Stimulated activated CD4-positive, alpha-beta T cell treated with anti-CD3 and anti-CD28 coated beads, TNF-alpha, amount 100 ng/mL, for 1 hour (primary cell): ENCODE results near the gene SLN.

ENCODE experiments used
- DNase-seq, 3 donors: peaks; one replicate each; pipeline ENCODE4 v3.0.0-alpha.2; 2020; ENCODE audit warnings: low read depth in 3 of 3, low spot score in 1 of 3

The SLN gene

DNA sequence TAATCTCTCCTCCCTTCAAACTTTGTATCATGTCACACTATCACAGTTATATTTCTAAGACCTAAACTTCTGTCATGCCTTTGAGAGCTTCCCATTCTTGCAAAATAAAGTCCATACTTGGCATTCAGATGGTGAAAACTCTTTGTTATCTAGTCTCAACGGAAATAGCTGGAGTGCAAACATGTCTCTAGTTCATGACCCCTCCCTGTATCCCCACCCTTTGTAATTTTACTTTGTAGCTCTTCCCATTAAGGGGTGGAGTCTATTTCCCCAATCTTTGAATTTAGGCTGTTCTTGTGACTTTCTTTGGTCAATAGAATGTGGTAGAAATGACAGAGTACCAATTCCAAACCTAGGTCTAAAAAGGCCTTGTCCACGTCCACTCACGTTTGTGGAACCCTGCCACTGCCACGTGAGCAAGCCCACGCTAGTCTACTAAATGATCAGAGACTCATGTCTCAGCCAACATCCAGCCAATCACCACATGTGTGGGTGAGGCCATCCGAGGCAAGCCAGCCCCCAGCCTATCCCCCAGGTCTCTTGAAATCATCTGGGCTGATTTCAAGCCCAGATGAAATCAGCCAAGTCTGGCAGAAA, 23.4 kb downstream of the SLN start:
- DNase-seq = no peak

DNA sequence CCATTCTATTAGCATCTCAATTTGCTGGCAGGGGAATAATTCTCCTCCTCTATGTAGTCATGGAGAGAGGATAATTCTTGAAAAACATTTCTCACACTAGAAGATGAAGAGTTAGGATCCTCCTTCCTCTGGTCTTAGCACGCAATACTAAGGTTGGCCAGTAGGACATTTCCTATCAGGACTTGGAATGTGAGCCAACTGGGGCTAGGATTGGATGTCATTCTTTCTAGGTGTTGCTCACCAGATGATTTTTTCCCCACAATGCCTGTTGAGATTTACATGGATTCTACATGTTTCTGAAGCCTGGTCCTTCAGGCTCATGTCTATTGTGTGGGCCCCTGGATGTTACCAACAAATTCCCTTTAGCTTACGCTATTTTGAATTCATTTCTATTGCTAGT, 28.0 kb downstream of the SLN start:
- no peak for DNase-seq

DNA sequence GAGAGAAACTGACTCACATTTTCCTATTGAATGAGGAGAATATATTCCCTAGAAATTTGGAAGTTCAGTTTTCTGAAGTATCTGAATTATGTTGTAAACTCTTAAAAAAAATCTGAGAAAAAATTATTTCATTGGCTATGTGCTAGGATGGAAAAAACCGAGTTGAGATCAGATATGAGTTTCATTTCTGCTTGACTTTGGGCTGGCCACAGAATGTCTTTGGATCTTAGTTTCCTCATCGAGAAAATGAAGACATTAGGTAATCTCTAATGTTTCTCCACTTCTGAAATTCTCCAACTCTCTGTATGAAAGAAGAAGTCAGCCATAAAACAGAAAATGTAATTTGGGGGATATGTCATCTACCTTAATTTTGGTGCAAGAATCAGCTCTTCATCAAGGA, 28.8 kb downstream of the SLN start:
- DNase-seq = no peak

- no peak for DNase-seq
These were observed 29.3 kb downstream of the SLN start for GRCh38 chr11:107682572-107682971.

GRCh38 chr11:107682171-107682570, 29.7 kb downstream of the SLN start:
- DNase-seq = no peak

DNA sequence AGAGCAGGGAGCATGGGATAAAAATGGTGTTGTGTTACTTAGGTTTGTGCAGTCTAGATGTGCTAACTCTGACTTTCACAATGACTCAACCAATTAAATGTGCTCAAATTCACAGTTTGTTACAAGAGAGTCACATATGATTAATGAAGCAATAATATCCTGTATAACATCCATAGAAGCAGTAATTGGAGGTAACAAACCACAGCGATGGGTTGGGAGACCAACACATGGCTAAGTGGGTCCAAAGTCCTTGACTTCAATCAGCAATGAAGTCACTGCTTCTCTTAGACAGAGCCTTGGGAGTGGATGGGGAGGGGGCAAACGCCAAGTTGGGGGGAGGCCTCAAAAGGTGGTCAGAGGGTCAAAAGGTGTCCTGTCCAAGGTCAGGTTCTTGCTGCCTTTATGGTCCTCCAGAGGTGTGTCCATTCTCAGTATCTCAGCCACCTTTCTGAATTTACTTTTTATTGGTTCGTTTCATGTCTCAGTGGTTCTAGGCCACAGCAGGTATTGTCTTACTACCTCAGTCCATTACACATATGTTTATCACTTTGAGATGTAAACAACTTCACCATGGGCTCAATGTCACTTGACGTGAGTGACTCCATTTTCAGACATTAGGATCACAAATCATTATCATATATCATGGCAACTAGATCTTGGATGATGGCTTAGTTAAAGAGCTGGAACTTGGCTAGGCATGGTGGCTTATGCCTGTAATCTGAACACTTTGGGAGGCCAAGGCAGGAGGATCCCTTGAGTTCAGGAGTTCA, 32.4 kb downstream of the SLN start:
- no peak for DNase-seq

- DNase-seq = no peak
These were observed 33.3 kb downstream of the SLN start for GRCh38 chr11:107678632-107678971.

GRCh38 chr11:107677924-107678631, 33.8 kb downstream of the SLN start:
- DNase-seq = no peak

DNA sequence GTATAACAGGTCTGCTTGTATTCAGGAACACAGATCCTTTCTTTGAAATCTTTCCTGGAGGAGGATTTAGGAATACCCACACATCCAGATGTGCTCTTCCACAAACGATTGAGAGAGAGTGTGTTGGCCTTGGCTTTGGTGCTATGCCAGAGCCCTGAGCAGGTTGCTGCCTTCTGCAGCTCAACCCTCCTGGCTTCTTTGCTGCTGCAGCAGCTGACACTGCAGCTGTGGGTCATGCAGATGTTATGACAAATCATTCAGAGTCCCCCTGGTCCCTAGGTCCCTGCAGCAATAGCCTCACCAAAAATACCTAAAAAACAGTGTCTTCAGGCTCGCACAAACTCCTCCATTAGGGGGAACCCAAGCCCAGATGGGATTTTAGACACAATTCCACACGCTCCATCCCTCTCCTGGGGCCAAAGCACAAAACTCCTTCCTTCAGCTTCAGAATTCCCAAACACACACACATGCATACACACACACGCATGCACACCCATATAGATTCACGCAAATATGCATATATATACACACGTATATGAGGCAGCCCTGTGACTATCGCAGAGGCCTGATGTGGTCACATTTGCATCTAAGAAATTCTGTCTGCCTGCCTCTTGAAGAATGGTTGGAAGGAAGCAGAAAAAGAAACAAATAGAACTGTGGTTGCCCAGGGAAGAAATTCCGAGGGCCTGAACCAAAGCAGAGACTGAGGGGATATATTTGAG, 35.4 kb downstream of the SLN start:
- DNase-seq = no peak

GRCh38 chr11:107675902-107676301, 36.0 kb downstream of the SLN start:
- no peak for DNase-seq

DNA sequence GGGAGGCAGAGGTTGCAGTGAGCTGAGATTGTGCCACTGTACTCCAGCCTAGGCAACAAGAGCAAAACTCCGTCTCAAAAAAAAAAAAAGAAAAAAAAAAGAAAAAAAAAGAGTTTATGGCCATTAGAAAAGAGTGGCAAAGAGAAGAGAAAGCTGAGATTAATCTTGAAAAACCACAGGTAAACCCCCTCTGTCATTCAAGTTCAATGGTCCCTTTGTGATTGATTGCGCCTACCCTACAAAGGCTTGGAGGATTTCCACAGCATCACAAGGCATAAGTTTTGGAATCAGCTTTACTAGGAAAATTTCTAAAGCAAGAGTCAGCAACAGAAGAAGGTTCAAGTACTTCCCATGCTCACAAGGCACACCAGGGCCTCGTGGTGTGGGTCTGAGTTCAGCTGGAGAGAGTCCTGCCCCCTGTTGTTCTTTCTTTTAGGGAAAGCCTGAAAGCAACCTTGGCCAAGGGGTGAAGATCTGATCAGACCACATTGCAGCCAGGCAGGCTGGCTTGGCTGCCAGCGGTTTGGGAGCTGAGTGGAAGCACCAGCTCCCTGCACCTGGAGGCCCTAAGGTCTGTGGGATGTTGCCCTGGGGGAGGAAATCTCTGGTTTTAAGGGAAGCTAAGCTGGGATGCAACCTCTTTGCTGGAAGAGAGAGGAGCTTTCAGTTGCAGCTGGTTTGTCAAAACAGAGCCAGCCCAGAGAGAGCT, 41.8 kb downstream of the SLN start:
- no peak for DNase-seq

- no peak for DNase-seq
These were observed 42.6 kb downstream of the SLN start for GRCh38 chr11:107669191-107669740.

DNA sequence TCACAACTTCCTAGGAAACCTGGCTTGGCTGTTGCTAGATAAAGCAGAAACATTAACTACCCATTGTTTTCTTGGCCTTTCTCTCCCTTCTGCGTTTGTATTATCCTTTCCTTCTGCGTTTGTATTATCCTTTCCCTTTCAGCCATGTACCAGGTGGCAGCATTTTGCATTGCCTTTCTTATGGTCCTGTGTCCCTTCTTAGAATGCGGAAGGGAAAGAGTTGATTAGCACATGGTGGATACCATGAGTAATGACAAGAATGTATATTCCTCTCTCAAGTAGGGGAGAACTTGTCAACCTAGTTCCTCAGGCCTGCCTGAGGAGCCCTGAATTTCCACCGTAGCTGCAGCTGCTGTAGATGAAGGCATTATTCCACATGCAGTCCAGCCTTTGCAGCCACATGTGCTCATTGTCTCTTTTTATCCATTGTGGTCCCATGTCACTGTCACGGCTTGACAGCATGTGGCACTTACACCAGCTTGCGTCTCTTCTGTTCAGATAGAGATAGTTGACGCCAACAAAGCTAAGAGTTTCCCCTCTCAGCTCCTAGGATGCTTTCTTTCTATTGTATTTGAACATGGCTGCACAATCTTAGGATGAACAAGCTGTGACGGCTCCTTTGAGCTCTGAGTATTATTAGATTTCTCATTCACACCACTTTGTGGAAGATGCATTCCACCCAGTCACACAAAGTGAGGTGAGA, 44.8 kb downstream of the SLN start:
- no peak for DNase-seq

- DNase-seq = no peak
These were observed 46.8 kb downstream of the SLN start for GRCh38 chr11:107665018-107665417.

DNA sequence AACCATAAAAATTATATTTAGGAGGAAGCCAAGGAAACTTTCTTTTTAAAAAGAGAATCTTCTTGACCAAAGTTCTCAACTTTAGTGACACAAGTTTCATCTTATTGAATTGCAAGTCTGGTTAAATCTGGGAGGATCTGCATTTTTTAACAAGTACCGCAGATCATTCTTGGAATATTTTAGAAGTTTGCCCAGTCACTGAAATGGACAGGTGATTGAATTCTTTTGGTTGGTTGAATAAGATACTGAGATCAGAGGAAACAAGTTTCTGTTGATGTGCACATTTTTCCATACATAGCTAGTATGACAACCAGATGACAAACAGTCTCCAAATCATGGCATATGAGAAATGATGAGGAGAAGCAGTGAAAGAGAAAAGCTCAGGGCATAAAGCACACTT, 50.2 kb downstream of the SLN start:
- DNase-seq = no peak

DNA sequence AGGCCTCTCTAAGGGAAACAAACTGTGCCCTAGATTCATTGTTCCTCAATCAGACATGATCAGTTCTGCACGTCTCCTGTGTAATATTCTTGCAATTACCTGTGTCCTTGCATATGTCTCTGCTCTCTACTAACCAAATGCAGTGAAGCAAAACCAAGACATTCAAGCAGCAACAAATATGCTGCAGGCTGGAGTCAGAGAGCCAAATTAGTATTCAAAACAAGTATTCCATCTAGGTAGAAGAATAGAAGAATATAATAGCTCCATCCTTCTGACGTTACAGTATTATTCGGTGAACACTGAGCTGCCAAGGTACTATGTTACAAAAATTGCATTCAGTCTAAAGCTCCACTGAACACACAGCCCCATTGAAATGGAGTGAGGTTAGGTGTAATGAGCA, 51.8 kb downstream of the SLN start:
- DNase-seq = no peak

- DNase-seq = no peak
These were observed 52.5 kb downstream of the SLN start for GRCh38 chr11:107659310-107659709.
